Spleen (tissue), 11 donors: ENCODE data around the gene PAX1. TPM values are rescaled to one million over a fixed set of nuclear protein-coding genes. Genes with fewer than 3 reads are reported as not detected.

ENCODE experiments used
- DNase-seq: peaks from one replicate; pipeline ENCODE4 v3.0.0-alpha.2; 2020
- H3K27ac ChIP-seq, 8 donors: fragments of 200-600 bp; sonication (generic) in 7 of 8; 1 replicate in 4 of 8; 2 replicates in 4 of 8; pipeline versions ENCODE4 v1.5.0 to v1.8.0; 2016 to 2021; ENCODE audit warnings: inconsistent platforms in 4 of 8, mild to moderate bottlenecking in 4 of 8, moderate library complexity in 1 of 8
- H3K27me3 ChIP-seq, 7 donors: fragments of 200-600 bp; sonication (generic) in 6 of 7; replicated peaks in 1 of 7; 1 replicate in 4 of 7; 2 replicates in 3 of 7; pipeline versions ENCODE4 v1.5.0 to v1.8.0; 2016 to 2021; ENCODE audit warnings: inconsistent platforms in 3 of 7, mild to moderate bottlenecking in 1 of 7
- H3K36me3 ChIP-seq, 6 donors: fragments of 200-600 bp; sonication (generic) in 5 of 6; 1 replicate in 4 of 6; 2 replicates in 2 of 6; pipeline versions ENCODE4 v1.5.0 to v1.8.0; 2016 to 2021; ENCODE audit warnings: inconsistent platforms in 2 of 6
- H3K4me1 ChIP-seq, 6 donors: fragments of 200-600 bp; sonication (generic) in 5 of 6; 1 replicate in 3 of 6; 2 replicates in 3 of 6; pipeline versions ENCODE4 v1.5.0 to v1.8.0; 2016 to 2021; ENCODE audit warnings: inconsistent platforms in 3 of 6
- H3K4me3 ChIP-seq, 8 donors: fragments of 200-600 bp; sonication (generic) in 7 of 8; 1 replicate in 4 of 8; 2 replicates in 4 of 8; pipeline versions ENCODE4 v1.5.0 to v1.8.0; 2016 to 2021; ENCODE audit warnings: inconsistent platforms in 4 of 8, mild to moderate bottlenecking in 4 of 8, moderate library complexity in 2 of 8
- H3K9me3 ChIP-seq, 8 donors: fragments of 200-600 bp; sonication (generic) in 7 of 8; 1 replicate in 4 of 8; 2 replicates in 4 of 8; pipeline versions ENCODE4 v1.5.0 to v1.8.0; 2016 to 2021; ENCODE audit warnings: inconsistent platforms in 4 of 8
- POLR2A ChIP-seq, 3 donors: fragments of 450-650 bp; IDR thresholded peaks; one replicate each; pipeline ENCODE4 v1.5.1; 2017; ENCODE audit warnings: antibody characterized with exemption in 3 of 3, mild to moderate bottlenecking in 1 of 3
- POLR2AphosphoS5 ChIP-seq, 3 donors: sonication (generic); formaldehyde crosslinking; IDR thresholded peaks; one replicate each; pipeline ENCODE4 v1.5.1; 2017; ENCODE audit warnings: antibody characterized with exemption in 3 of 3
- WGBS, 5 donors: extraction: QIAGEN DNeasy Blood & Tissue Kit in 3 of 5; methylation state at CpG; one replicate each; pipeline versions ENCODE4 v1.1.5 to v1.1.7; 2013 to 2018; 5-methylcytosine and 5-hydroxymethylcytosine counted together
- intact Hi-C: fragments of 100-400 bp; cut with DNase I; formaldehyde crosslinking; loops from one replicate; pipeline ENCODE4 v1.15.0; 2023; ENCODE audit warnings: low total_unique reads
- polyA plus RNA-seq, 3 donors: library from polyadenylated mRNA; stranded (reverse); fragments of 200-250 nt; gene quantifications; one replicate each; pipeline ENCODE4 v1.2.1, GENCODE V29; 2013
- total RNA-seq, 7 donors: library from RNA; depleted of rRNA in 3 of 7; stranded (reverse); fragments of >200 nt in 3 of 7; fragmentation: NEBNext Ultra II Directional in 4 of 7; extraction: Animal tissue kit (Norgen Biotek cat#: 25700) in 4 of 7; gene quantifications; one replicate each; pipeline versions ENCODE4 v1.1.0 to v1.2.1, GENCODE V29; 2016 to 2021
- TF ChIP-seq, protein P1 (sequence below), 11 experiments: fragments of 200-600 bp in 7 of 11; fragments of 450-650 bp in 4 of 11; sonication (generic) in 4 of 11; IDR thresholded peaks in 8 of 11; conservative IDR thresholded peaks in 3 of 11; 1 replicate in 7 of 11; 2 replicates in 4 of 11; pipeline versions ENCODE4 v1.4.0 to v1.8.0; 2016 to 2021; ENCODE audit warnings: antibody characterized with exemption in 11 of 11, inconsistent platforms in 4 of 11, mild to moderate bottlenecking in 1 of 11
- donor health status: healthy with polysubstance abuse.
- donor health status: DM: no; HTN: no; CAD: no; lungs with moderate emphysema.
- donor health status: DM: no; HTN: no; CAD: no.
- donor health status: Bipolar disorder and iron deficiency.
- donor health status: healthy.
- donor health status: DM: no; HTN: no; CAD: no.
- donor health status: DM: yes; HTN: yes; CAD: no.

The PAX1 gene
- total and polyA plus RNA-seq, 10 donors: not detected

DNA sequence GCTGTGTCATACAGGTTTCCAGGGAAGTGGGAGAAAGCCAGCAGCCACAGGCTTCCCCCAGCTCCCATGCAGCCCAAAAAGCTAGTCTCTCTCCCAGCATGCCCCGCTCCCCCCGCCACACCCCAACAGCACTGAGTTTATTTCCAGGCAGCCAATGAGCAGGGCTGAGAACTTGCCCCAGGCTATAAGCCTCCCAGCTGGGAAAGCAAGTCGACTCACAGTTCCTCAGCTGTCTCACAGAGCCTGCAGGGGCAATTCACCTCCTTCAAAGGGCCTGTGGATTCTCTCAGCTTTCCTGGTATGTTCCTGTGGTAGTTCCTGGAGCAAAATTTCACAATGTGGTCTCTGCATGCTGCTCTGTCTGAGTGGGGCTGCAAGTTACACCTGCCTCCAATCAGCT is 34.2 kb downstream of the PAX1 start:
- 69 to 84% (median 78%) methylated on average over 3 of the region's 3 CpGs for WGBS, 5 donors

DNA sequence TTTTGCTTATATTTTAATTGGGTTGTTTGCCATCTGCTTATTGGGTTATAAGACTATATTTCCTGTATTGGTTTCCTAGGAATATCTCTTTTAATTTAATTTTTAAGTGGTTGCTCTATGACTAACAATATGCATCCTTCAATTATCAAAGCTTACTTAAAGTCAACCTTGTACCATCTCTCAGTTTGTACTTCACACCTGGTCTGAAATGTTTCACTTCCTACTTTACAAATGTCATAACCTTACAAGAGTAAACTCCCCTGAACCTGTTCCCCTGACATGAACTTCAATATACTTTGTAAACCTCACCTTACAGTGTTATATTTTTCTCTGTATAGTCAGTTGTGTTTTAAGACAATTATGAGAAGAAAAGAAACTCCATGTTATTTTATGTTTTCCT is 35.8 kb downstream of the PAX1 start:
- no peak for DNase-seq
- H3K4me3 ChIP-seq: no peak overlapping the region
- H3K27me3 ChIP-seq: no peaks in the 10 kb centered on the region
- H3K9me3 ChIP-seq: peaks cover 0 to 31% (median 8%) of the 10 kb centered on the region in 8 donors
- H3K36me3 ChIP-seq: no peaks in the 10 kb centered on the region
- no peak overlapping the region for H3K27ac ChIP-seq
- TF ChIP-seq, protein P1, sequence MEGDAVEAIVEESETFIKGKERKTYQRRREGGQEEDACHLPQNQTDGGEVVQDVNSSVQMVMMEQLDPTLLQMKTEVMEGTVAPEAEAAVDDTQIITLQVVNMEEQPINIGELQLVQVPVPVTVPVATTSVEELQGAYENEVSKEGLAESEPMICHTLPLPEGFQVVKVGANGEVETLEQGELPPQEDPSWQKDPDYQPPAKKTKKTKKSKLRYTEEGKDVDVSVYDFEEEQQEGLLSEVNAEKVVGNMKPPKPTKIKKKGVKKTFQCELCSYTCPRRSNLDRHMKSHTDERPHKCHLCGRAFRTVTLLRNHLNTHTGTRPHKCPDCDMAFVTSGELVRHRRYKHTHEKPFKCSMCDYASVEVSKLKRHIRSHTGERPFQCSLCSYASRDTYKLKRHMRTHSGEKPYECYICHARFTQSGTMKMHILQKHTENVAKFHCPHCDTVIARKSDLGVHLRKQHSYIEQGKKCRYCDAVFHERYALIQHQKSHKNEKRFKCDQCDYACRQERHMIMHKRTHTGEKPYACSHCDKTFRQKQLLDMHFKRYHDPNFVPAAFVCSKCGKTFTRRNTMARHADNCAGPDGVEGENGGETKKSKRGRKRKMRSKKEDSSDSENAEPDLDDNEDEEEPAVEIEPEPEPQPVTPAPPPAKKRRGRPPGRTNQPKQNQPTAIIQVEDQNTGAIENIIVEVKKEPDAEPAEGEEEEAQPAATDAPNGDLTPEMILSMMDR (IDR thresholded peaks at IDR 0.05 in 8 of 11, conservative IDR thresholded peaks at IDR 0.05 in 3 of 11): no peak
- no peak for TF ChIP-seq POLR2AphosphoS5 (IDR thresholded peaks at IDR 0.05)
- TF ChIP-seq POLR2A (IDR thresholded peaks at IDR 0.05): no peak
- intact Hi-C loops: no loop called here
- no peaks in the 10 kb centered on the region for H3K4me1 ChIP-seq

More for the DNA sequence above, 34.2 kb downstream of the PAX1 start:
- Histone ChIP-seq H3K36me3 (no peaks in the 10 kb centered on the region), H3K9me3 (peaks cover 0 to 33% (median 8%) of the 10 kb centered on the region in 8 donors), H3K27me3 (no peaks in the 10 kb centered on the region), H3K4me3 (no peak overlapping the region), H3K27ac (no peak overlapping the region), H3K4me1 (no peaks in the 10 kb centered on the region)
- intact Hi-C loops: no loop called here
- DNase-seq: no peak
- TF ChIP-seq, protein P1 (IDR thresholded peaks at IDR 0.05 in 8 of 11, conservative IDR thresholded peaks at IDR 0.05 in 3 of 11): no peak
- TF ChIP-seq POLR2A (IDR thresholded peaks at IDR 0.05) (no peak), POLR2AphosphoS5 (IDR thresholded peaks at IDR 0.05) (no peak)

DNA sequence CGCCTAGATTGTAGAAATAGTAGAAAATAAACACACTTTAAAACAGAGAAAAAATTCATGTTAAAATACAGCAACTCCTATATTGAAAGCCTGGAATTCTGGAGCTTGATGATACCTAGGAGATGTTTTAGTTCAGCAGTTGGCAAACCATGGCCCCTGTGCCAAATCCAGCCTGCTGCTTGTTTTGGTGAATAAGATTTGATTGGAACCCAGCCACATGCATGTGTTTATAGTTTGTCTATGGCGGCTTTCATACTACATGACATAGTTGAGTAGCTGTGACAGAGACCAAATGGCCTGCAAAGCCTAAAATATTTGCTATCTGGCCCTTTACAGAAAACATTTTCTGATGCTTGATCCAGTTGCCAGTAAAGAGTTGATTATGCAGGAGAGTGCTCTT is 57.2 kb downstream of the PAX1 start:
- 67 to 93% (median 85%) methylated on average over 2 of the region's 2 CpGs for WGBS, 5 donors
- Histone ChIP-seq H3K9me3 (peaks cover 0 to 11% (median 0%) of the 10 kb centered on the region in 8 donors), H3K4me3 (no peak overlapping the region), H3K27ac (no peak overlapping the region), H3K36me3 (no peaks in the 10 kb centered on the region), H3K27me3 (peaks cover 0 to 8% (median 0%) of the 10 kb centered on the region in 7 donors), H3K4me1 (no peaks in the 10 kb centered on the region)
- no peak for DNase-seq
- TF ChIP-seq POLR2A (IDR thresholded peaks at IDR 0.05): no peak
- TF ChIP-seq, protein P1 (IDR thresholded peaks at IDR 0.05 in 8 of 11, conservative IDR thresholded peaks at IDR 0.05 in 3 of 11): no peak
- TF ChIP-seq POLR2AphosphoS5 (IDR thresholded peaks at IDR 0.05): no peak
- intact Hi-C loops: no loop called here

DNA sequence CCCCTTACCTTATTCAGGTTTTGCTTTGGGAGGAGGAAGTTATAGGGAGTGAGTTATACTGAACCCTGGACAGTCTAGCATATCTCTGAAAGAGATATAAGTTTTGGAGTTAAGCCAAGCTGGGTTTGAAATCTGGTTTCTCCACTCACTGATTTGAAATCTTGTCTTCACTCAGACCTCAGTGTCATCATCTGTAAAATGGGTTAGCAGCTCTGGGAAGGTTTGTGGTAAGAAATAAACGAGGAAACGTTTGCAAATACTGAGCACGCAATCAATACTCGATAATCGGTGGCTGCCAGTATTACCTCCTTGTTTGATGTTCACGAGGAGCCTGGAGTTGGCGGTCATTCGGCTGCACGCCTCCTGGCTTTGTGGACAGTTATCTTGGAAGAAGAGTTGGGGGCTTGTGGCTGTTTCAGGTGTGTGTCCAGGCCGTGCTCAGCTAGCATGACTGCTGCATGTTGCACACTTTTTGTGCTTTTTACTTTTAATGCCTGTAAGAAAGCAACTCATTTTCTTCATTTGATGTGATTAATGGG is 61.8 kb downstream of the PAX1 start:
- peaks cover 0 to 20% (median 0%) of the 10 kb centered on the region in 7 donors for H3K27me3 ChIP-seq
- DNase-seq: no peak
- WGBS, 5 donors: 74 to 79% (median 77%) methylated on average over 10 of the region's 10 CpGs

More for the DNA sequence above, 61.8 kb downstream of the PAX1 start:
- H3K4me3 ChIP-seq: no peak overlapping the region
- no peaks in the 10 kb centered on the region for H3K9me3 ChIP-seq
- no peak for TF ChIP-seq POLR2A (IDR thresholded peaks at IDR 0.05)
- TF ChIP-seq, protein P1 (IDR thresholded peaks at IDR 0.05 in 8 of 11, conservative IDR thresholded peaks at IDR 0.05 in 3 of 11): no peak
- no peak for TF ChIP-seq POLR2AphosphoS5 (IDR thresholded peaks at IDR 0.05)
- no peak overlapping the region for H3K27ac ChIP-seq
- intact Hi-C loops: no loop called here
- no peaks in the 10 kb centered on the region for H3K4me1 ChIP-seq
- H3K36me3 ChIP-seq: no peaks in the 10 kb centered on the region
